Subcutaneous abdominal adipose tissue (tissue), 5 donors: Measurements from ENCODE around the gene ZSCAN20.
"Not testable (repeated sequence)": the region's sequence is repeated elsewhere in the genome, so short reads cannot be mapped to it uniquely, and the experiment has no call there.

Experiments used
- H3K27ac ChIP-seq: one replicate; pipeline ENCODE4 v1.7.0; 2013; ENCODE audit warnings: low read depth, mild to moderate bottlenecking, inconsistent platforms, low read length, moderate library complexity
- H3K27me3 ChIP-seq, 5 donors: one replicate each; pipeline ENCODE4 v1.7.0; 2013; ENCODE audit warnings: low read length in 5 of 5, inconsistent platforms in 1 of 5; ENCODE audit not compliant: control insufficient read depth in 5 of 5, insufficient read depth in 4 of 5
- H3K36me3 ChIP-seq, 5 donors: one replicate each; pipeline ENCODE4 v1.7.0; 2013; ENCODE audit warnings: low read length in 5 of 5; ENCODE audit not compliant: control insufficient read depth in 5 of 5, insufficient read depth in 5 of 5
- H3K4me1 ChIP-seq, 5 donors: one replicate each; pipeline ENCODE4 v1.7.0; 2013; ENCODE audit warnings: low read length in 5 of 5, mild to moderate bottlenecking in 3 of 5, moderate library complexity in 1 of 5; ENCODE audit not compliant: control insufficient read depth in 5 of 5, insufficient read depth in 5 of 5
- H3K4me3 ChIP-seq, 5 donors: one replicate each; pipeline ENCODE4 v1.7.0; 2013; ENCODE audit warnings: low read length in 5 of 5, low read depth in 1 of 5
- H3K9ac ChIP-seq, 5 donors: one replicate each; pipeline ENCODE4 v1.7.0; 2013; ENCODE audit warnings: low read length in 5 of 5, mild to moderate bottlenecking in 4 of 5, moderate library complexity in 3 of 5
- H3K9me3 ChIP-seq, 5 donors: one replicate each; pipeline ENCODE4 v1.7.0; 2013; ENCODE audit warnings: low read length in 5 of 5; ENCODE audit not compliant: control insufficient read depth in 5 of 5
- donor health status: healthy.
- donor health status: healthy.
- donor health status: healthy.
- donor health status: healthy.
- donor health status: healthy.

Gene ZSCAN20

GRCh38 chr1:33502726-33503125 is 30.3 kb downstream of the ZSCAN20 start:
- no peak overlapping the region for H3K27ac ChIP-seq

GRCh38 chr1:33503506-33503905 is 31.1 kb downstream of the ZSCAN20 start:
- no peak overlapping the region for H3K27ac ChIP-seq
- no peaks in the 10 kb centered on the region for H3K27me3 ChIP-seq
- H3K9me3 ChIP-seq: peaks cover 0 to 6% (median 4%) of the 10 kb centered on the region in 5 donors
- no peak overlapping the region for H3K4me3 ChIP-seq
- no peaks in the 10 kb centered on the region for H3K36me3 ChIP-seq
- no peaks in the 10 kb centered on the region for H3K4me1 ChIP-seq
- no peak overlapping the region for H3K9ac ChIP-seq

More at GRCh38 chr1:33502726-33503125, 30.3 kb downstream of the ZSCAN20 start:
- Histone ChIP-seq H3K36me3 (no peaks in the 10 kb centered on the region), H3K27me3 (no peaks in the 10 kb centered on the region), H3K4me3 (no peak overlapping the region), H3K9me3 (peaks cover 0 to 12% (median 11%) of the 10 kb centered on the region in 5 donors), H3K9ac (no peak overlapping the region), H3K4me1 (no peaks in the 10 kb centered on the region)

- Histone ChIP-seq H3K36me3 (no peaks in the 10 kb centered on the region), H3K9me3 (no peaks in the 10 kb centered on the region), H3K4me3 (no peak overlapping the region), H3K27ac (no peak overlapping the region), H3K4me1 (no peaks in the 10 kb centered on the region), H3K27me3 (no peaks in the 10 kb centered on the region), H3K9ac (no peak overlapping the region)
These were observed 35.2 kb downstream of the ZSCAN20 start for GRCh38 chr1:33507661-33508060.

- H3K4me3 ChIP-seq: no peak overlapping the region
- H3K9me3 ChIP-seq: no peaks in the 10 kb centered on the region
- no peak overlapping the region for H3K27ac ChIP-seq
- H3K4me1 ChIP-seq: no peaks in the 10 kb centered on the region
- no peaks in the 10 kb centered on the region for H3K27me3 ChIP-seq
- H3K9ac ChIP-seq: no peak overlapping the region
- no peaks in the 10 kb centered on the region for H3K36me3 ChIP-seq
These were observed 35.7 kb downstream of the ZSCAN20 start for GRCh38 chr1:33508151-33508550.

- H3K9me3 ChIP-seq, H3K4me1 ChIP-seq, H3K27me3 ChIP-seq, H3K4me3 ChIP-seq, H3K36me3 ChIP-seq, H3K27ac ChIP-seq, H3K9ac ChIP-seq: not testable (repeated sequence)
These were observed 36.8 kb downstream of the ZSCAN20 start for GRCh38 chr1:33509276-33509675.

- no peaks in the 10 kb centered on the region for H3K9me3 ChIP-seq
- no peaks in the 10 kb centered on the region for H3K36me3 ChIP-seq
- no peaks in the 10 kb centered on the region for H3K4me1 ChIP-seq
- H3K27ac ChIP-seq: no peak overlapping the region
- peaks cover 0 to 4% (median 0%) of the 10 kb centered on the region in 5 donors for H3K27me3 ChIP-seq
- H3K4me3 ChIP-seq: no peak overlapping the region
- H3K9ac ChIP-seq: no peak overlapping the region
These were observed 40.0 kb downstream of the ZSCAN20 start for GRCh38 chr1:33512226-33513011.

- H3K4me3 ChIP-seq: no peak overlapping the region
- no peak overlapping the region for H3K9ac ChIP-seq
- H3K36me3 ChIP-seq: no peaks in the 10 kb centered on the region
- peaks cover 0 to 4% (median under 1%) of the 10 kb centered on the region in 5 donors for H3K27me3 ChIP-seq
- no peak overlapping the region for H3K27ac ChIP-seq
- no peaks in the 10 kb centered on the region for H3K9me3 ChIP-seq
- no peaks in the 10 kb centered on the region for H3K4me1 ChIP-seq
These were observed 42.7 kb downstream of the ZSCAN20 start for GRCh38 chr1:33515112-33515511.

GRCh38 chr1:33515607-33516006 is 43.2 kb downstream of the ZSCAN20 start:
- H3K27ac ChIP-seq: no peak overlapping the region
- no peak overlapping the region for H3K4me3 ChIP-seq
- H3K9me3 ChIP-seq: no peaks in the 10 kb centered on the region
- H3K27me3 ChIP-seq: peaks cover 0 to 8% (median 3%) of the 10 kb centered on the region in 5 donors
- no peak overlapping the region for H3K9ac ChIP-seq
- H3K36me3 ChIP-seq: no peaks in the 10 kb centered on the region
- no peaks in the 10 kb centered on the region for H3K4me1 ChIP-seq

GRCh38 chr1:33516428-33516827 is 44.0 kb downstream of the ZSCAN20 start:
- H3K27me3 ChIP-seq: peaks cover 0 to 8% (median 4%) of the 10 kb centered on the region in 5 donors
- H3K4me3 ChIP-seq: no peak overlapping the region
- no peak overlapping the region for H3K9ac ChIP-seq
- no peaks in the 10 kb centered on the region for H3K9me3 ChIP-seq
- no peaks in the 10 kb centered on the region for H3K4me1 ChIP-seq
- H3K36me3 ChIP-seq: no peaks in the 10 kb centered on the region
- no peak overlapping the region for H3K27ac ChIP-seq

GRCh38 chr1:33516891-33517567 is 44.6 kb downstream of the ZSCAN20 start:
- Histone ChIP-seq H3K9ac (no peak overlapping the region), H3K36me3 (no peaks in the 10 kb centered on the region), H3K27ac (no peak overlapping the region), H3K9me3 (no peaks in the 10 kb centered on the region), H3K4me3 (no peak overlapping the region), H3K27me3 (peaks cover 0 to 8% (median 4%) of the 10 kb centered on the region in 5 donors), H3K4me1 (no peaks in the 10 kb centered on the region)
